ENCODE data around the gene SRC.
"Not testable (repeated sequence)": the region's sequence is repeated elsewhere in the genome, so short reads cannot be mapped to it uniquely, and the experiment has no call there.

The SRC gene

DNA sequence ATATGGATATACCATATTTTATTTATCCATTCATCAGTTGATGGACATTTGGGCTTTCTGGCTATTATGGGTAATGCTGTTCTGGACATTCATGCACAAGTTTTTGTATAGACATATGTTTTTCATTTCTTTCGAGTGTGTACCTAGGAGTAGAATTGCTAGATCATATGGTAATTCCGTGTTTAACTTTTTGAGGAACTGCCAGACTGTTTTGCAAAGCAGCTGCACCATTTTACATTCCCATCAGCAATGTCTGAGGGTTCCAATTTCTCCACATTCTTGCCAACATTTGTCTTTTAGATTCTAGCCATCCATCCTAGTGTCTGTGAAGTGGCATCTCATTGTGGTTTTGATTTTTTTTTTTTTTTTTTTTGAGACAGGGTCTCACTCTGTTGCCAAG lies 20.8 kb downstream of the SRC start:
- no peak for DNase-seq (ENCODE audit: extremely low read depth, low read depth)
- TF ChIP-seq, protein P1, sequence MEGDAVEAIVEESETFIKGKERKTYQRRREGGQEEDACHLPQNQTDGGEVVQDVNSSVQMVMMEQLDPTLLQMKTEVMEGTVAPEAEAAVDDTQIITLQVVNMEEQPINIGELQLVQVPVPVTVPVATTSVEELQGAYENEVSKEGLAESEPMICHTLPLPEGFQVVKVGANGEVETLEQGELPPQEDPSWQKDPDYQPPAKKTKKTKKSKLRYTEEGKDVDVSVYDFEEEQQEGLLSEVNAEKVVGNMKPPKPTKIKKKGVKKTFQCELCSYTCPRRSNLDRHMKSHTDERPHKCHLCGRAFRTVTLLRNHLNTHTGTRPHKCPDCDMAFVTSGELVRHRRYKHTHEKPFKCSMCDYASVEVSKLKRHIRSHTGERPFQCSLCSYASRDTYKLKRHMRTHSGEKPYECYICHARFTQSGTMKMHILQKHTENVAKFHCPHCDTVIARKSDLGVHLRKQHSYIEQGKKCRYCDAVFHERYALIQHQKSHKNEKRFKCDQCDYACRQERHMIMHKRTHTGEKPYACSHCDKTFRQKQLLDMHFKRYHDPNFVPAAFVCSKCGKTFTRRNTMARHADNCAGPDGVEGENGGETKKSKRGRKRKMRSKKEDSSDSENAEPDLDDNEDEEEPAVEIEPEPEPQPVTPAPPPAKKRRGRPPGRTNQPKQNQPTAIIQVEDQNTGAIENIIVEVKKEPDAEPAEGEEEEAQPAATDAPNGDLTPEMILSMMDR (IDR thresholded peaks at IDR 0.05; ENCODE audit: low read depth, low read length) = no peak

DNA sequence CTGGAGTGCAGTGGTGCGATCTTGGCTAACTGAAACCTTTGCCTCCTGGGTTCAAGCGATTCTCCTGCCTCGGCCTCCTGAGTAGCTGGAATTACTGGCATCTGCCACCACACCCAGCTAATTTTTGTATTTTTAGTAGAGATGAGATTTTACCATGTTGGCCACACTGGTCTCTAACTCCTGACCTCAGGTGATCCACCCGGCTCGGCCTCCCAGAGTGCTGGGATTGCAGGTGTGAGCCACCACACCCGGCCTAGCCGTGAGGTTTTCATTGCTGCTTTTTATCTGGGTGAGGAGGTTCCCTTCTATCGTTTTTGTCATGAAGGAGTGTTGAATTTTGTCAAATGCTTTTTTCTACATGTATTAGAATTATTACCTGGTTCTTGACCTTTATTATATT lies 23.9 kb downstream of the SRC start:
- TF ChIP-seq, protein P1 (IDR thresholded peaks at IDR 0.05; ENCODE audit: low read depth, low read length) = no peak
- DNase-seq (ENCODE audit: extremely low read depth, low read depth) = no peak

DNA sequence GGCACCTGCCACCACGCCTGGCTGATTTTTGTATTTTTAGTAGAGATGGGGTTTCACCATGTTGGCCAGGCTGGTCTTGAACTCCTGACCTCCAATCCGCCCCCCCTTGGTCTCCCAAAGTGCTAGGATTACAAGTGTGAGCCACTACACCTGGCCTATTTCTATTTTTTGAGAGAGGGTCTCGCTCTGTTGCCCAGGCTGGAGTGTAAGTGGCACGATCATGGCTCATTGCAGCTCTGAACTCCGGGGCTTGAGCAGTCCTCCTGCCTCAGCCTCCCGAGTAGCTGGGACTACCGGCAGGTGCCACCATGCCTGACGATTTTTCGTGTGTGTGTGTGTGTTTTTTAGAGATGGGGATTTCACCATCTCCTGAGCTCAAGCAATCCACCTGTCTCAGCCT lies 25.9 kb downstream of the SRC start:
- DNase-seq (ENCODE audit: extremely low read depth, low read depth) = not testable (repeated sequence)

DNA sequence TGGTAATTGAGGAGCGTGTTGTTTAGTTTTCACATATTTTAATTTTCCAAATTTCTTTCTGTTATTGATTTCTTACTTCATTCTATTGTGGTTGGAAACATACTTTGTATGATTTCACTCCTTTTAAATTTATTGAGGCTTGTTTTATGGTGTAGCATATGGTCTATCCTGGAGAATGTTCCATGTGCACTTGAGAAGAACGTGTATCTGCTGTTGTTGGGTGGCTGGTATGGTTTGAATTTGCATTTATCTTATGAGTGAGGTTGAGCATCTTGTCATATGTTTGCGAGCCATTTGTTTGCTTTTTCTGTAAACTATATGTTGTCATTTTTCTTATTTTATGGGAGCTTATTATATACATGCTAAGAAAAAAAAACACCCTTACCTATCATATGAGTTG lies 26.5 kb downstream of the SRC start:
- no peak for DNase-seq (ENCODE audit: extremely low read depth, low read depth)
- TF ChIP-seq, protein P1 (IDR thresholded peaks at IDR 0.05; ENCODE audit: low read depth, low read length) = no peak

DNA sequence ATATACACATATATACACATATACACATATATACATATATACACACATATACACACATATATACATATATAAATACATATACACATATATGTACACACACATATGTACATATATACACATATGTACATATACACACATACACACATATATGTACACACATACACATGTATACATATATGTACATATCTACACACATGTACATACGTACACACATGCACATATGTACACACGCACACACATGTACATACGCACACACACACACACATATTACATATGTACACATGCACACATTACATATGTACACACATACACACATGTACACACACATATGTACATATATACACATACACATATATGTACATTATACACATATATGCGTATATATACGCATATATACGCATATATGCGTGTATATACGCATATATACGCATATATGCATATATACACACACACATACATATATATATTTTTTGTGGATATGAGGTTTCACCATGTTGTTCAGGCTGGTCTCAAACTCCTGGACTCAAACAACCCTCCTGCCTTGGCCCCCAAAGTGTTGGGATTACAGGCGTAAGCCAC lies 27.2 kb downstream of the SRC start:
- TF ChIP-seq, protein P1 (IDR thresholded peaks at IDR 0.05; ENCODE audit: low read depth, low read length) = no peak
- no peak for DNase-seq (ENCODE audit: extremely low read depth, low read depth)

DNA sequence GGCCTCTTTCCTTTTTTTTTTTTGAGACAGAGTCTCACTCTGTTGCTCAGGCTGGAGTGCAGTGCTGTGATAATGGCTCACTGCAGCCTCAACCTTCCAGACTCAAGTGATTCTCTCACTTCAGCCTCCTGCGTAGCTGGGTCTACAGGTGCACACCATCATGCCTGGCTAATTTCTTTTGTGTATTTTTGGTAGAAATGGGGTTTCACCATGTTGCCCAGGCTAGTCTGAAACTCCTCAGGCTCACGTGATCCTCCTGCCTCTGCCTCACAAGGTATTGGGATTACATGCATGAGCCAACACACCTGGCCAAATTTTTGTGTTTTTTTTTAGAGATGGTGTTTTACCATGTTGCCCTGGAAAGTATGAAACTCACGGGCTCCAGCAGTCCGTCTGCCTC lies 29.3 kb downstream of the SRC start:
- DNase-seq (ENCODE audit: extremely low read depth, low read depth) = no peak

DNA sequence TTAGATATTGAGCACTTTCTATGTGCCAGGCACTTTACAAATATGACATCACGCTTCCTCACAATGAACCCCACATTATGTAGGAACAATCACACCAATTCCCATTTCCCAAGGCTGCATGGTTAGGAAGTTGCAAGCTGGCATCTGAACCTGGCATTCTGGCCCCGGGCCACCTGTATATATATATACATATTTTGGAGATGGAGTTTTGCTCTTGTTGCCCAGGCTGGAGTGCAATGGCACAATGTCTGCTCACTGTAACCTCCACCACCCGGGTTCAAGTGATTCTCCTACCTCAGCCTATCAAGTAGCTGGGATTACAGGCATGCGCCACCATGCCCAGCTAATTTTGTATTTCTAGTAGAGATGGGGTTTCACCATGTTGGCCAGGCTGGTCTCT lies 30.4 kb downstream of the SRC start:
- no peak for DNase-seq (ENCODE audit: extremely low read depth, low read depth)
- TF ChIP-seq, protein P1 (IDR thresholded peaks at IDR 0.05; ENCODE audit: low read depth, low read length) = no peak

More for the DNA sequence above, 29.3 kb downstream of the SRC start:
- TF ChIP-seq, protein P1 (IDR thresholded peaks at IDR 0.05; ENCODE audit: low read depth, low read length) = no peak

DNA sequence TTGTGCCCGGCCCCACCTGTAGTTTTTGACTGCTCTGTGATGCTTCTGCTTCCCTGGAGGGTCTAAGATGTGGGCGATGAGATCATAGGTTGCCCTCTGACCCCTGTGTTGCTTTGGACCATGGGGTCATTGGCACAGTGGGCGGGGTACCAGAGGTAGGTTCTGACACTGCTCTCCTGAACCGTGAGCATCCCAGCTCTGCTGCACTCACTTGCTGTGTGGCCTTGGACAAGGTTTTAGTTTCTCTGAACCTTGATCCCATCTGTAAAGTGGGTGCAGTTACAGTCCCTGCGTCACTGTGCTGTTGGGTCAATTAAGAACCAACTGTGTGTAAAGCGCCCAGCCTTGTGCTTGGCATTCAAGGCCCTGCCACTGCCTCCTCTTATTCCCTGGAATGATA lies 30.9 kb downstream of the SRC start:
- no peak for DNase-seq (ENCODE audit: extremely low read depth, low read depth)
- TF ChIP-seq, protein P1 (IDR thresholded peaks at IDR 0.05; ENCODE audit: low read depth, low read length) = no peak

All from AG09319 (cell line).